Measurements from ENCODE around the gene DGUOK. TPM values are rescaled to one million over a fixed set of nuclear protein-coding genes. Genes with fewer than 3 reads are reported as not detected.

The DGUOK gene
- total and polyA plus RNA-seq, 2 experiments from 2014 or later: 68.0 to 116 TPM

- Histone ChIP-seq H3K79me2 (no peaks in the 10 kb centered on the region), H3K4me3 (no peak overlapping the region), H3K27ac (no peak overlapping the region), H3K9me2 (replicated peaks; ENCODE audit: insufficient read depth) (no peaks in the 10 kb centered on the region), H3K4me1 (ENCODE audit: insufficient read depth) (no peaks in the 10 kb centered on the region), H3K36me3 (replicated peaks; ENCODE audit: insufficient read depth, low read depth) (no peaks in the 10 kb centered on the region), H2AFZ (no peak overlapping the region), H3K9me3 (ENCODE audit: low read depth) (no peaks in the 10 kb centered on the region), H3K27me3 (no peaks in the 10 kb centered on the region), H4K20me1 (ENCODE audit: insufficient read depth, poor library complexity, severe bottlenecking) (no peaks in the 10 kb centered on the region), H3K4me2 (no peak overlapping the region)
- DNase-seq (ENCODE audit: low spot score): no peak
- TF ChIP-seq CTCF (IDR thresholded peaks at IDR 0.05; ENCODE audit: poor library complexity) (no peak), EZH2 (IDR thresholded peaks at IDR 0.05; ENCODE audit: borderline replicate concordance) (no peak), EZH2phosphoT487 (IDR thresholded peaks at IDR 0.05; ENCODE audit: low read depth, severe bottlenecking, unreplicated experiment) (no peak)
- 86% methylated on average over 5 of the region's 9 CpGs for WGBS (ENCODE audit: low lambda C conversion rate, missing lambda C conversion rate)
Measured at GRCh38 chr2:73921581-73921980, 5.1 kb upstream of the DGUOK start.

- peaks cover 7% of the 10 kb centered on the region for H3K79me2 ChIP-seq
- no peak overlapping the region for H3K27ac ChIP-seq
- H3K9me2 ChIP-seq (replicated peaks; ENCODE audit: insufficient read depth): no peaks in the 10 kb centered on the region
- no peaks in the 10 kb centered on the region for H3K36me3 ChIP-seq (replicated peaks; ENCODE audit: insufficient read depth, low read depth)
- no peak for TF ChIP-seq EZH2phosphoT487 (IDR thresholded peaks at IDR 0.05; ENCODE audit: low read depth, severe bottlenecking, unreplicated experiment)
- no peak for TF ChIP-seq CTCF (IDR thresholded peaks at IDR 0.05; ENCODE audit: poor library complexity)
- TF ChIP-seq EZH2 (IDR thresholded peaks at IDR 0.05; ENCODE audit: borderline replicate concordance): no peak
- H3K4me1 ChIP-seq (ENCODE audit: insufficient read depth): peaks cover 2% of the 10 kb centered on the region
- no peaks in the 10 kb centered on the region for H3K27me3 ChIP-seq
- no peak for DNase-seq (ENCODE audit: low spot score)
- H3K9me3 ChIP-seq (ENCODE audit: low read depth): no peaks in the 10 kb centered on the region
- H3K4me3 ChIP-seq: no peak overlapping the region
- no peak overlapping the region for H3K4me2 ChIP-seq
- 73% methylated on average over 5 of the region's 5 CpGs for WGBS (ENCODE audit: low lambda C conversion rate, missing lambda C conversion rate)
- no peaks in the 10 kb centered on the region for H4K20me1 ChIP-seq (ENCODE audit: insufficient read depth, poor library complexity, severe bottlenecking)
- H2AFZ ChIP-seq: no peak overlapping the region
Measured at GRCh38 chr2:73922681-73923080, 4.0 kb upstream of the DGUOK start.

- peak overlapping the region; percentile 69 for H3K4me2 ChIP-seq
- H4K20me1 ChIP-seq (ENCODE audit: insufficient read depth, poor library complexity, severe bottlenecking): peaks cover 10% of the 10 kb centered on the region
- no peak overlapping the region for H3K4me3 ChIP-seq
- TF ChIP-seq EZH2 (IDR thresholded peaks at IDR 0.05; ENCODE audit: borderline replicate concordance) (no peak), CTCF (IDR thresholded peaks at IDR 0.05; ENCODE audit: poor library complexity) (no peak), EZH2phosphoT487 (IDR thresholded peaks at IDR 0.05; ENCODE audit: low read depth, severe bottlenecking, unreplicated experiment) (no peak)
- H3K27me3 ChIP-seq: no peaks in the 10 kb centered on the region
- H3K27ac ChIP-seq: peak overlapping the region; percentile 77
- no peak overlapping the region for H2AFZ ChIP-seq
- no peaks in the 10 kb centered on the region for H3K9me2 ChIP-seq (replicated peaks; ENCODE audit: insufficient read depth)
- WGBS (ENCODE audit: low lambda C conversion rate, missing lambda C conversion rate): 93% methylated on average over 7 of the region's 7 CpGs
- no peak for DNase-seq (ENCODE audit: low spot score)
- peaks cover 32% of the 10 kb centered on the region for H3K79me2 ChIP-seq
- H3K4me1 ChIP-seq (ENCODE audit: insufficient read depth): peaks cover 17% of the 10 kb centered on the region
- H3K36me3 ChIP-seq (replicated peaks; ENCODE audit: insufficient read depth, low read depth): no peaks in the 10 kb centered on the region
- no peaks in the 10 kb centered on the region for H3K9me3 ChIP-seq (ENCODE audit: low read depth)
Measured at GRCh38 chr2:73925033-73925704, 1.5 kb upstream of the DGUOK start.

Measured in hepatocyte (in vitro differentiated cells).